ENCODE measurements around the gene WDR53.

GRCh38 chr3:196531418-196531817 lies 36.9 kb downstream of the WDR53 start:
- TF ChIP-seq POLR2AphosphoS5 (IDR thresholded peaks at IDR 0.05; ENCODE audit: borderline replicate concordance, low read depth, low read length) (no peak), EZH2 (IDR thresholded peaks at IDR 0.05) (no peak)

Measured in SK-N-MC (cell line).